ENCODE data around the gene EVX1. TPM values are rescaled to one million over a fixed set of nuclear protein-coding genes. Genes with fewer than 3 reads are reported as not detected.

EVX1 gene
- total RNA-seq, 1 donor from 2014 or later: not detected

DNA sequence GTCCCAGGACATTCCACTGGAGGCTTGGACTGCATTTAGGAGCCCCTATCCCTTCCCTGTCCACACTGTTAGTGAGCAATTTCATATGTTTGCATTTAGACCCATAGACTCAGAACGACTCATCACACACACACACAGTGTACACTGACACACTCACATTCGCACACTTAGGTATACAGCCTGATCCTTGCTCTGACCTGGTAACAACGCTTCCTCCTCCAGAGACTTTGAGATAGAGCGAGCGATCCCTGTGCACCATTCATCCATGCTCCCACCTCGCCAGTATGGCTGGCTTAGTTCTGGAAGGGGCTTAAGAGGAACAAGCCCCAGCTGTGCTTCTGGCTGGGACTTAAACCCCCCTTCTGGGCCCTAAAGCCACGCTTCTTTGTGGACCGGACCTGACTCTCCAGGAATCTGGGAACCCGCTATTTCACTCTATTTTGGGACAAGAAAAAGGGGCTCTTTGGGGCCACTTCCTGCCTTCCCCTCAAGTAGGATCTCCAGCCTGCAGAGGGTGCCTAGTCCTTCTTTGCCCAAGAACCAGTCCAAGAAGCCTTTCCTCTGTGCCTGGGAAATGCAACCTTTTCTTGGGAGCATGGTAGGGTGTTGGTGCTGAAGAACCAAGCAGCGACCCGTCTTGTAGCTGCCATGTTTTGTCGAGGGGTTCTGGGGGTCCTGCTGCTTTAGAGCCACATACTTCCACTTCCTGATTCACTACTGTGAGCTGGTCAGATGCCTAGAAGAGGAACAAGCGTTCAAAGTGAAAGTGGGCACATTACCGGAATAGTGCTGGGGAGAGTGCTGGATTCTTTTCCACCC is 41.6 kb upstream of the EVX1 start:
- Mint-ChIP-seq H3K9me3 (peaks cover 7% of the 10 kb centered on the region), H3K27me3 (ENCODE audit: insufficient read depth, low read depth) (peaks cover 87% of the 10 kb centered on the region), H3K4me3 (peak overlapping the region; percentile 74), H3K4me1 (peaks cover 11% of the 10 kb centered on the region), H3K27ac (no peak overlapping the region), H3K36me3 (no peaks in the 10 kb centered on the region)
- H3K27me3 ChIP-seq: peaks cover 100% of the 10 kb centered on the region
- peak; percentile 49 for DNase-seq (ENCODE audit: low spot score)
- H3K4me1 ChIP-seq: no peaks in the 10 kb centered on the region
- no peaks in the 10 kb centered on the region for H3K79me2 ChIP-seq (ENCODE audit: low read depth)
- no peak overlapping the region for H3K4me3 ChIP-seq
- no peaks in the 10 kb centered on the region for H3K36me3 ChIP-seq
- peaks cover 16% of the 10 kb centered on the region for H3F3A ChIP-seq (ENCODE audit: low read depth)
- TF ChIP-seq EZH2 (IDR thresholded peaks at IDR 0.05) (peak; percentile 29), EZH2phosphoT487 (IDR thresholded peaks at IDR 0.05) (peak; percentile 66)
- TF ChIP-seq, protein P1, sequence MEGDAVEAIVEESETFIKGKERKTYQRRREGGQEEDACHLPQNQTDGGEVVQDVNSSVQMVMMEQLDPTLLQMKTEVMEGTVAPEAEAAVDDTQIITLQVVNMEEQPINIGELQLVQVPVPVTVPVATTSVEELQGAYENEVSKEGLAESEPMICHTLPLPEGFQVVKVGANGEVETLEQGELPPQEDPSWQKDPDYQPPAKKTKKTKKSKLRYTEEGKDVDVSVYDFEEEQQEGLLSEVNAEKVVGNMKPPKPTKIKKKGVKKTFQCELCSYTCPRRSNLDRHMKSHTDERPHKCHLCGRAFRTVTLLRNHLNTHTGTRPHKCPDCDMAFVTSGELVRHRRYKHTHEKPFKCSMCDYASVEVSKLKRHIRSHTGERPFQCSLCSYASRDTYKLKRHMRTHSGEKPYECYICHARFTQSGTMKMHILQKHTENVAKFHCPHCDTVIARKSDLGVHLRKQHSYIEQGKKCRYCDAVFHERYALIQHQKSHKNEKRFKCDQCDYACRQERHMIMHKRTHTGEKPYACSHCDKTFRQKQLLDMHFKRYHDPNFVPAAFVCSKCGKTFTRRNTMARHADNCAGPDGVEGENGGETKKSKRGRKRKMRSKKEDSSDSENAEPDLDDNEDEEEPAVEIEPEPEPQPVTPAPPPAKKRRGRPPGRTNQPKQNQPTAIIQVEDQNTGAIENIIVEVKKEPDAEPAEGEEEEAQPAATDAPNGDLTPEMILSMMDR (IDR thresholded peaks at IDR 0.05): no peak
- peak overlapping the region; percentile 71 for H3K4me2 ChIP-seq
- no peaks in the 10 kb centered on the region for H3K9me3 ChIP-seq (ENCODE audit: low read depth)
- H3K27ac ChIP-seq: no peak overlapping the region
- no peak overlapping the region for H3K9ac ChIP-seq
- no peak overlapping the region for H2AFZ ChIP-seq (replicated peaks)
- H4K20me1 ChIP-seq (ENCODE audit: low read depth): peaks cover 85% of the 10 kb centered on the region

DNA sequence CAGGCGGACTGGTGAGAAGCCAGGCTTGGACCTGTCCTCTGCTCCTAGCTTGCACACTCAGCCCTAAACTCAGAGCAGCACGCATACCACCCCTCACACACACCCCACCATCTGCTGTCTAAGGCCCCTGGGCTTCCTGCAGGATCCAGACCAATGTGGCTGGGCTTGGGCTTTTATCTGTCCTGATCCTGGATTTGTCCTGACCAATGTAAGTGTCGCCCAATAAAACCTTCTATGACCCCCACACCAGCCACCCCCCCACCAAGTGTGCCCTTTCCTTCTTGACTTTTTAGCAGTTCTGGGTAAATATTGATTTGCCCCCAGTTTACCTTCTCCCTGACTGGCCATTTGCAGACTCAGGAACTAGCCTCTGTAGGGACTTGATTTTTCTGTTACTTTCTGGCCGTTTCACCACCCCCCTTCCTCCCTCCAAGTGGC is 41.0 kb upstream of the EVX1 start:
- H3K36me3 Mint-ChIP-seq: no peaks in the 10 kb centered on the region
- H3K9me3 Mint-ChIP-seq: peaks cover 9% of the 10 kb centered on the region
- peaks cover 11% of the 10 kb centered on the region for H3K4me1 Mint-ChIP-seq
- H3K36me3 ChIP-seq: no peaks in the 10 kb centered on the region
- no peak overlapping the region for H3K4me3 ChIP-seq
- H3F3A ChIP-seq (ENCODE audit: low read depth): peaks cover 14% of the 10 kb centered on the region
- no peaks in the 10 kb centered on the region for H3K9me3 ChIP-seq (ENCODE audit: low read depth)
- peaks cover 89% of the 10 kb centered on the region for H3K27me3 Mint-ChIP-seq (ENCODE audit: insufficient read depth, low read depth)
- H3K4me3 Mint-ChIP-seq: no peak overlapping the region
- H2AFZ ChIP-seq (replicated peaks): no peak overlapping the region
- peaks cover 100% of the 10 kb centered on the region for H3K27me3 ChIP-seq
- no peaks in the 10 kb centered on the region for H3K79me2 ChIP-seq (ENCODE audit: low read depth)
- DNase-seq (ENCODE audit: low spot score): no peak
- H3K27ac ChIP-seq: no peak overlapping the region
- no peak overlapping the region for H3K9ac ChIP-seq
- H3K4me2 ChIP-seq: no peak overlapping the region
- no peaks in the 10 kb centered on the region for H3K4me1 ChIP-seq
- H4K20me1 ChIP-seq (ENCODE audit: low read depth): peaks cover 87% of the 10 kb centered on the region
- TF ChIP-seq EZH2phosphoT487 (IDR thresholded peaks at IDR 0.05): no peak
- TF ChIP-seq, protein P1 (IDR thresholded peaks at IDR 0.05): no peak
- TF ChIP-seq EZH2 (IDR thresholded peaks at IDR 0.05): no peak
- no peak overlapping the region for H3K27ac Mint-ChIP-seq

DNA sequence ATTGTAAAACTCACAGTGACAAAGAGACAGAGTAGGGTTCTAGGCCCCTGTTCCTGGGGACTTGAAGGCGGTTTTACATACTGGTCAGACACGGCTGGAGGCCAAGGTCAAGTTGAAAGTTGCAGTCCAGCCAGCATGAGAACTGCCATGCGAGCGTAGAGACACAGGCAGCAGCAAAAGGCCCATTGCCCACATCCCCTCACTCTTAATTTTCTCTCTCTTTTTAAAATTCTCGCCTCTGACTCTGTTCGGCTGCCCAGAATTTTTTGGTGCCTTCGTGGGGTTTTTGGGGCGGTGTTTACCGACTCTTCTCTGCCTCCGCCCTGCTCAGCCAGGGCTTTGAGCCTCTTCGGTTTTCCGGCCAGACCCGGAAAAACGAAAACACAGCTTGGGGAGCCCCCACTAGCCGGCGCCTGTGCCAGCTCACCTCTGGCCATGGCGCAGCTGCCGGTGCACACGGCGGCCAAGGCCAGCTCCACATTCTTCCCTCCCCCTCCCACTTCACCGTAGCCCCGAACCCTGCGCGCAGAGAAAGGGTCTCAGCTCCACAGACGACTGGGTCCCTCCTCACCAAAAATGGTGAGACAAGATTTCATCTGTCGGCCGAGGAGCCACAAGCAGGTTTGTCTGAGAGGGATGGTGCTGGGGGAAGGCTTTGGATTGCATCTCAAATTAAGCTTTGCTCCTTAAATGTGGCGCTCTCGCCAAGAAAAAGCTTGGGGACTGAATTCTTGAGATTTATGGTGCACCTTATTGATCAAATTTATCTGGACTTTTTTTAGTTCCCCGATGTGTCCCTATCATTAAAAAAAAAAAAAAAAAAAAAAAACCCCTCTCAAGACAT is 40.4 kb upstream of the EVX1 start:
- DNase-seq (ENCODE audit: low spot score): no peak
- TF ChIP-seq, protein P1 (IDR thresholded peaks at IDR 0.05): no peak
- TF ChIP-seq EZH2phosphoT487 (IDR thresholded peaks at IDR 0.05): peak; percentile 71
- peak; percentile 93 for TF ChIP-seq EZH2 (IDR thresholded peaks at IDR 0.05)
- H3K9me3 ChIP-seq (ENCODE audit: low read depth): no peaks in the 10 kb centered on the region
- H3K27me3 Mint-ChIP-seq (ENCODE audit: insufficient read depth, low read depth): peaks cover 90% of the 10 kb centered on the region
- peaks cover 11% of the 10 kb centered on the region for H3K4me1 Mint-ChIP-seq
- H3K9me3 Mint-ChIP-seq: peaks cover 9% of the 10 kb centered on the region
- H3K27ac ChIP-seq: no peak overlapping the region
- no peak overlapping the region for H3K4me2 ChIP-seq
- peaks cover 7% of the 10 kb centered on the region for H3F3A ChIP-seq (ENCODE audit: low read depth)
- no peaks in the 10 kb centered on the region for H3K4me1 ChIP-seq
- H2AFZ ChIP-seq (replicated peaks): no peak overlapping the region
- H4K20me1 ChIP-seq (ENCODE audit: low read depth): peaks cover 92% of the 10 kb centered on the region
- H3K36me3 Mint-ChIP-seq: no peaks in the 10 kb centered on the region
- no peak overlapping the region for H3K4me3 Mint-ChIP-seq
- H3K27me3 ChIP-seq: peaks cover 100% of the 10 kb centered on the region
- H3K9ac ChIP-seq: no peak overlapping the region
- no peaks in the 10 kb centered on the region for H3K36me3 ChIP-seq
- no peak overlapping the region for H3K27ac Mint-ChIP-seq
- H3K4me3 ChIP-seq: no peak overlapping the region
- H3K79me2 ChIP-seq (ENCODE audit: low read depth): no peaks in the 10 kb centered on the region

All from neural progenitor cell (in vitro differentiated cells).